Left ventricle myocardium inferior (tissue), 1 donor: Measurements from ENCODE around the gene RPS15. TPM values are rescaled to one million over a fixed set of nuclear protein-coding genes. Genes with fewer than 3 reads are reported as not detected.

Experiments
- DNase-seq: peaks from one replicate; pipeline ENCODE4 v3.0.0-alpha.2; 2020
- H3K27ac ChIP-seq: fragments of 200-600 bp; replicated peaks from 2 replicates; pipeline ENCODE4 v1.8.0; 2021
- H3K27me3 ChIP-seq: fragments of 200-600 bp; 2 replicates; pipeline ENCODE4 v1.8.0; 2021; ENCODE audit warnings: low read depth
- H3K36me3 ChIP-seq: fragments of 200-600 bp; 2 replicates; pipeline ENCODE4 v1.8.0; 2021
- H3K4me1 ChIP-seq: fragments of 200-600 bp; 2 replicates; pipeline ENCODE4 v1.8.0; 2021
- H3K4me3 ChIP-seq: fragments of 200-600 bp; 2 replicates; pipeline ENCODE4 v1.8.0; 2021; ENCODE audit warnings: mild to moderate bottlenecking, moderate library complexity
- H3K9me3 ChIP-seq: fragments of 200-600 bp; replicated peaks from 2 replicates; pipeline ENCODE4 v1.8.0; 2021
- intact Hi-C: fragments of 100-400 bp; cut with micrococcal nuclease; formaldehyde crosslinking; loops from one replicate; pipeline ENCODE4 v1.11.0; 2022
- total RNA-seq: library from RNA; stranded (reverse); fragmentation: NEBNext Ultra II Directional; extraction: Animal tissue kit (Norgen Biotek cat#: 25700); gene quantifications from one replicate; pipeline ENCODE4 v1.2.1, GENCODE V29; 2021
- TF ChIP-seq, protein P1 (sequence below): fragments of 200-600 bp; IDR thresholded peaks from 2 replicates; pipeline ENCODE4 v1.8.0; 2021; ENCODE audit warnings: antibody characterized with exemption, mild to moderate bottlenecking, borderline replicate concordance
- donor health status: DM: no; HTN: yes; CAD: no; lungs with severe emphysema.

The RPS15 gene
- total RNA-seq, 1 donor from 2014 or later = 588 TPM

- peak within 1 kb of the TSS; percentile 83 for H3K27ac ChIP-seq
- intact Hi-C loops = no loop called here
These were observed 36.9 kb upstream of the RPS15 start, which contains the start of gene GAMT for GRCh38 chr19:1401138-1401888. GAMT (minus strand) TSS chr19:1401542; CDS start chr19:1401476, 66 bp downstream.

DNA sequence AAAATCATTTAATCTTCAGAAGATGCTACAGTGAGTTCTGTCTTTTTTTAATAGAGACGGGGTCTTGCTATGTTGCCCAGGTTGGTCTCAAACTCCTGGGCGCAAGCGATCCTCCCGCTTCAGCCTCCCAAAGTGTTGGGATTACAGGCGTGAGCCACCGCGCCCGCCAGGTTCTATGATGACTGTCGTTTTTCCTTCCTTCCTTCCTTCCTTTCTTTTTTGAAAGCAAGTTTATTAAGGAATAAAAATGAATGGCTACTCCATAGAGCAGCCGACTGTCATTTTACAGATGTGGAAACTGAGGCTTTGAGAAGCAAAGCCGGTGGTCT is 36.3 kb upstream of the RPS15 start:
- no peak for DNase-seq
- intact Hi-C loops = no loop called here
- H3K27ac ChIP-seq = peak overlapping the region; percentile 83
- no peaks in the 10 kb centered on the region for H3K36me3 ChIP-seq
- peak overlapping the region; percentile 80 for H3K4me3 ChIP-seq
- H3K4me1 ChIP-seq = peaks cover 47% of the 10 kb centered on the region
- H3K27me3 ChIP-seq = peaks cover 8% of the 10 kb centered on the region
- TF ChIP-seq, protein P1, sequence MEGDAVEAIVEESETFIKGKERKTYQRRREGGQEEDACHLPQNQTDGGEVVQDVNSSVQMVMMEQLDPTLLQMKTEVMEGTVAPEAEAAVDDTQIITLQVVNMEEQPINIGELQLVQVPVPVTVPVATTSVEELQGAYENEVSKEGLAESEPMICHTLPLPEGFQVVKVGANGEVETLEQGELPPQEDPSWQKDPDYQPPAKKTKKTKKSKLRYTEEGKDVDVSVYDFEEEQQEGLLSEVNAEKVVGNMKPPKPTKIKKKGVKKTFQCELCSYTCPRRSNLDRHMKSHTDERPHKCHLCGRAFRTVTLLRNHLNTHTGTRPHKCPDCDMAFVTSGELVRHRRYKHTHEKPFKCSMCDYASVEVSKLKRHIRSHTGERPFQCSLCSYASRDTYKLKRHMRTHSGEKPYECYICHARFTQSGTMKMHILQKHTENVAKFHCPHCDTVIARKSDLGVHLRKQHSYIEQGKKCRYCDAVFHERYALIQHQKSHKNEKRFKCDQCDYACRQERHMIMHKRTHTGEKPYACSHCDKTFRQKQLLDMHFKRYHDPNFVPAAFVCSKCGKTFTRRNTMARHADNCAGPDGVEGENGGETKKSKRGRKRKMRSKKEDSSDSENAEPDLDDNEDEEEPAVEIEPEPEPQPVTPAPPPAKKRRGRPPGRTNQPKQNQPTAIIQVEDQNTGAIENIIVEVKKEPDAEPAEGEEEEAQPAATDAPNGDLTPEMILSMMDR = no peak
- no peaks in the 10 kb centered on the region for H3K9me3 ChIP-seq

More at GRCh38 chr19:1401138-1401888, 36.9 kb upstream of the RPS15 start, which contains the start of gene GAMT:
- H3K4me3 ChIP-seq = peak within 1 kb of the TSS; percentile 80
- H3K4me1 ChIP-seq = peaks cover 47% of the 10 kb centered on the region
- peaks cover 8% of the 10 kb centered on the region for H3K27me3 ChIP-seq
- TF ChIP-seq, protein P1 = peak; percentile 79
- no peaks in the 10 kb centered on the region for H3K36me3 ChIP-seq
- peak; percentile 55 for DNase-seq
- H3K9me3 ChIP-seq = no peaks in the 10 kb centered on the region

DNA sequence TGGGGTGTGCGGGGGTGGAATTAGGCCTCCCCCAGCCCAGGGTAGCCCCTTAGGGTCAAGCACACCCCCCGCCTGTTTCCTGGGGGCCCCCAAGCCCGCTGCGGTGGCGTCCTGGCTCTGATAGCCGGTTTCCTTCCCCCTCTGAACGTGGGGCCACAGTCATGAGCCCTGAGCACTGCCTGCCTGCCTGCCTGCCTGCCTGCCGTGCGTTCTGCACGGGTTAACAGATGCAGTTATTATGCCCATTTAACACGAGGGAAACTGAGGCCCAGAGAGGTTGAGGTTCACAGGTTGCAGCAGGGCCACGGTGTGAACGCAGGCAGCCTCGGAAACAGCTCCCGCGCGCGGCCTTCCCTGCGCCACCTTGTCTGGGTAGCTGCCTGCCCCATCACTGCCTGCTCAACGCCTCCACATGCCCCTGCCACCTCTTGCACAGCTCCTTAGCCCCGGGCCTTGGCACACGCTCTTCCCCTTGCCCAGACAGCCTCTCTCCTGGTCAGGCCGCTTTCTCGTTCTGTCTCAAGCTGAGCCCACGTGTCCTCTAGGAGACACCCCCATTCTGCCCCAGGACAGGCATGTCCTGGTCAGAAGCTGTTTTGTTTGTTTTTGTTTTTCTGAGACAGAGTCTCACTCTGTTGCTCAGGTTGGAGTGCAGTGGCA is 35.7 kb upstream of the RPS15 start:
- TF ChIP-seq, protein P1 = no peak
- Histone ChIP-seq H3K27me3 (peaks cover 8% of the 10 kb centered on the region), H3K9me3 (no peaks in the 10 kb centered on the region), H3K4me3 (no peak overlapping the region), H3K27ac (no peak overlapping the region), H3K36me3 (no peaks in the 10 kb centered on the region), H3K4me1 (peaks cover 41% of the 10 kb centered on the region)
- no peak for DNase-seq
- intact Hi-C loops = no loop called here

DNA sequence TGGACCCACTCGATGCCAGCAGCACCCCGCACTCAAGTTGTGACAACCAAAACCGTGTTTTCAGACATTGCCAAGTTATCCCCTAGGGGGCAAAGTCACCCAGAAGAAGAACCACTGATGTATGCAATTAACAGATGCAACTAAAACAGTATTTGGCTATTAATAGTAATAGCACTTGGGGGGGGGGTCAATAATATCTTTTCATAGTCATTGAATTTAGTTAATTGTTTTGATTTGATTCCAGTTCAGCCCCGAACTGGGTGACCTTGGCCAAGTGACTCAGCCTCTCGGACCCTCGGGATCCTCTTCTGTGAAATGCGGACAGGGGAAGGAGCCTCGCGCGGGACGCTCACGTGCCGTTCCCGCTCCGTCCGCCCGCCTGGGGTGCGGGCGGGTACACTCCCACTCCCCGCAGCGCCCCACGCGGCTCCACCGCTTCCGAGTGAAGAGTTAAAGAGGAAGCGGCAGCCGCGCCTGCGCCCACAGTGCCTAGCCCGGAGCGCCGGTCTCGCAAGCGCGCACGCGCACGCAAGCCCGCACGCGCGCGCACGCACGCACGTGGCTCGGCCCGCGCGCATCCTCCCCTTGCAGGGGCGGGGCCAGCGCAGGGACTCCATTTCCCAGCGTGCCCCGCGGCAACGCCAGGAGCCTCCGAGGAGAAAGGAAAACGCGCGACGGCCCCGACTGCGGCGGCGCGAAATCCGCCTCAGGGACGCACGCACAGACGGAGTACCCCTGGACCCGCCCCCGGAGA is 31.2 kb upstream of the RPS15 start:
- Histone ChIP-seq H3K9me3 (no peaks in the 10 kb centered on the region), H3K4me3 (peak overlapping the region; percentile 86), H3K36me3 (no peaks in the 10 kb centered on the region), H3K4me1 (peaks cover 58% of the 10 kb centered on the region), H3K27me3 (peaks cover 8% of the 10 kb centered on the region), H3K27ac (peak overlapping the region; percentile 91)
- peak; percentile 100 for DNase-seq
- TF ChIP-seq, protein P1 = peak; percentile 48
- intact Hi-C loops = no loop called here

DNA sequence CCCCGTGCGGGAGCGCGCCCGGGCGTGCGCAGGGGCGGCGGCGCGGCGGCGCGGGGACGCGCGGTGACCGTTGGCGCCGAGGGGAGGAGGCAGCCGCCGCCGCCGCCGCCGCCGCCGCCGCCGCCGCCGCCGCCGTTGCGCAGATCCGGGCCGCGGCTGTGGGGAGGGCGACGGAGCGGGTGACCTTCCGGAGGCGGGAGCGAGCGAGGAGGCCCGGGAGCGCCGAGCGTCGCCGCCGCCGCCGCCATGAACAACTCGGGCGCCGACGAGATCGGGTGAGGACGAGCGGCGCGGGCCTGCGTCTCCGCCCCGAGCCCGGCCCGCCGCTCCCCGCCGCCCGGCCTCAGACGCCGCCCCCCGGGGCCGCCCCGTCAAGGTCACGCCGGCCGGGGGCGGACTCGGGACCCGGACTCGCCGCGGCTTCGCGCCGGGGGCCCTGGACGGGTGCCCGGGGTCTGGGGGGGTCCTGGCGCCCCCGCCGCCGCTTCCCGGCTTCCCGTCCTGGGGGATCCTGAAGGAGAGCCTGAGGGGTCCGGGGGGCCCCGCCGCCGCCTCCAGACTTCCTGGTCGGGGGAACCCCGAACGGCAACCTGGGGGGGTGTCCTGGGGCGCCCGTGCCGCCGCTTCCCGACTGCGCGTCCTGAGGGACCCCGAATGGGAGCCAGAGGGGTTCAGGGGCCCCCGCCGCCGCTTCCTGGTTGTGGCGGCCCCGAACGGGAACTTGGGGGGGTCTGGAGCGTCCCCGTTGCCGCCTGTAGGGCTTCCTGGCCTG is 30.5 kb upstream of the RPS15 start, which contains the start of gene DAZAP1:
Gene DAZAP1 (plus strand): TSS at position 59 of the 772 bp plus-strand sequence. CDS start 188 bp downstream, at position 247.
- Histone ChIP-seq H3K27ac (peak within 1 kb of the TSS; percentile 96), H3K4me1 (peaks cover 58% of the 10 kb centered on the region), H3K27me3 (peaks cover under 1% of the 10 kb centered on the region), H3K9me3 (no peaks in the 10 kb centered on the region), H3K36me3 (peaks cover under 1% of the 10 kb centered on the region), H3K4me3 (peak within 1 kb of the TSS; percentile 86)
- peak; percentile 44 for DNase-seq
- TF ChIP-seq, protein P1 = no peak
- intact Hi-C loops = no loop called here
